Hematopoietic multipotent progenitor cell treated with erythropoietin and hydrocortisone succinate and interleukin-3 and kit ligand, for 6 days (in vitro differentiated cells): ENCODE measurements around the gene BABAM1.

Source experiments
- DNase-seq: peaks from one replicate; pipeline ENCODE4 v3.0.0-alpha.2; 2015

BABAM1 gene

GRCh38 chr19:17324357-17325114, 57.3 kb downstream of the BABAM1 start:
- DNase-seq: no peak

DNA sequence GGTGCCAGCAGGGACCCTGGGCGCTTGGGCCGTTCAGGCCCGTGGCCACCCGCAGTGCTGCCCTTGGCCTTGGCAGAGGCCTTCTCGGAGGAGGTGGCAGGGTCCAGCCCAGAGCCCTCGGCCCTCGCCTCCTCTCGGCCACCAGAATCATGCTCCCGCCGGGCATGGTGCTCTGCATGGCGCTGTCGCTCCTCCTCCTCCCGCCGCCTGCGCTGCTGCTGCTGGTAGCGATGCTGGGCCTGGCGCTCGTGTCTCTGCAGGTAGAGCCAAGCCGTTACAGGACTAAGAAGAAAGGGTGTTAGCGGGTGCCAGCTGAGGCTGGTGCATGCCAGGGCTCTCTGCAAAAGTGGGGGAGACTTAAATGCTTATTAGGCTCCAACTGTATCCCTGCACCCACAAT, 57.9 kb downstream of the BABAM1 start:
- no peak for DNase-seq

DNA sequence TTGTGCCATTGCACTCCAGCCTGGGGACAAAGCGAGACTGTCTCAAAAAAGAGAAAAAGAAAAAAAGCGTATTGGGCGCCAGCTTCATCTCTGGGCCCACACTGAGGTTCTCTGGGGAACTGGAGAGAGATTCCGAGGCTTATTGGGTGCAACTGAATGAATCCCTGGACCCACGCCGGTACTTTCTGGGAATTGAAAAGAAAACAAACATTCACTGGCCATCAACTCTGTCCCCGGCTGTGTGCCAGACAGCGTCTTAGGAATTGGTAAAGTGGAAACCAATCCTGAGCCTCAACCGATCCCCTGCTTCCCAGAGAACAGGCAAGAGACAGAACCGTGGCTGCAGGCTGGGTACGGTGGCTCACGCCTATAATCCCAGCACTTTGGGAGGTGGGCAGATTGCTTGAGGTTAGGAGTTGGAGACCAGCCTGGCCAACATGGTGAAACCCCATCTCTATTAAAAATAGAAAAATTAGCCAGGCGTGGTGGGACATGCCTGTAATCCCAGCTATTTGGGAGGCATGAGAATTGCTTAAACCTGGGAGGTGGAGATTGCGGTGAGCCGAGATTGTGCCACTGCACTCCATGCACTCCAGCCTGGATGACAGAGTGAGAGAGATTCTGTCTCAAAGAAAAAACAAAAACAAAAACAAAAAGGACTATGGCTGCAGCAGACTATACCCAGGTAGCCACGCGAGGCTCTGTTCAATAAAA, 58.8 kb downstream of the BABAM1 start:
- DNase-seq: no peak

DNA sequence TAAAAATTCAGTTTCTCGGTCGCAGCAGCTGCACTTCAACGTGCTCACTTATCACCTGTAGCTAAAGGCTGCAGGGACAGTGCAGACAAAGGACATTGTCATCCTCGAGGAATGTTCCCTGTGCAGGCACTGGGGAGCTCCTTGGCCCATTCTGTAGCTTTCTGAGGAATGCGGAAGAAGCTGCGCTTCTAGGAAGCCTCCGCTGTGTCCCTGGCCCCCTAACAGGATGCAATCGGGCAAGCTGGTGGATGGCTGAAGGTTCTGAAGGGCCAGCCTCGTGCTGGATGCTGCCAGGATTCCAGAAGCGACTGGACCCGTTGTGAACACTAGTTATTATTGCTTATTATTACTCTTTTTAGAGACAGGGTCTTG, 59.3 kb downstream of the BABAM1 start:
- DNase-seq: no peak

DNA sequence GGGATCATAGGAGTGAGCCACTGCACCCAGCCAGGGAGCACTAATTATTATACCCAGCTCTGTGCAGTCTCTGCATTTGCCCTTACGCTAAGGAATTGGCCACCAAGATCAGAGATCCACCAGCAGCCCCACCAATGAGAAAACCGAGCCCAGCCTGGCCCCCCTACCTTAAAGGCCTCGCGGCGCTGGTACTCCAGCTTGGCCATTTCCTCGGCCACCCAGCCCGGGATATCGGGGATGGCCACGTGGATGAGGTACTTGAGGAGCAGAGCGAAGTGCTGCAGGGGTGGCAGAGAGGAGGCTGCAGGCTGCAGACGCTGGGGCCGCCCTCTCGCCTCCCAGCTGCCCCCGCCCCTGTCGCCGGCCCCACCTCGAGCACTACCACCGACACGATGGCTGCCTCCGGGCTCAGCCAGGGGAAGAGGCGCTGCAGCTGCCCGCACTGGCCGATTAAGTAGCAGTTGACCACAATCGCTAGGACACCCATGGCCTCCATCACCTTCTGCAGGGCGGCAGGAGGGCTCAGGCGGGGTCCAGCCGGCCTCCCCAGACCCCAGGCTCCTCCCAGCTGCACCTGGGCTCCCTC, 59.9 kb downstream of the BABAM1 start:
- DNase-seq: no peak

DNA sequence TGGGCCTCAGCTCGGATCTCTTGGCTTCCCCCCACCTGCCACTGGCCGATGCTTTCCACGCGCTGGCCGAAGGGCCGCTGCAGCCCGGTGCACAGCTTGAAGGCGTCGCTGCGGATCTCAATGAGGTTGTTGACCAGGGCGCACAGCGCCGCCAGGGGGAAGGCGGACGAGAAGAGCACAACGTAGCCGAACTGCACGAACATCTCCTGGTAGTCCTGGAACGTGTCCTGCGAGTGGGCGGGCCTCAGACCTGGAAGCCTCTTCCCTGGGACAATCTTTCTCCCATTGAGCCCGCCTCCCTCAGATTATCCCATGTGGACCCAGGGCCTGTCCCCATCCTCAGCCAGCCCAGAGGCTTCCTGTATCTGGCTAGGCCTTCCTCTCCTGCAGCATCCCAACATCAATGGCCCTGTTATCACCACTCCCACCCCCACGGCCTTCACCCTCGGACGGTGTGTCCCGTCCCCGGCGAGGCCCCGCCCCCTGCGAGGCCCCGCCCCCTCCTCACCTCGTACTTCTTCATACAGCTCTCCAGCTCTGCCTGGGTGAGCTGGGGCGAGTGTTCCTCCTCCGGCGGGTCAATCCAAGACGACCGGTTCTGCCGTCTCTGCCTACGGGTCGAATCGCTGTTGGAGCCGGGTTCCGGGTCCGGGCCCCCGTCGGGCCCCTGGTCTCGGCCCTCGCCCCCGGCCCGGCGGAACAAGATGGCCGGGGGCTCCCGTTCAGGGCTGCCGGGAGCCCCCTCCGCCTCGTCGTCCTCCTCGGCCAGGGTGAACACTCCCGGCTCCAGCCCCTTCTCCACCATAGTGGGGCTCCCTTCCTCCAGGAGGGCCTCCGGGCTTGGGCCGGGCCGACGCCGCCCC, 60.6 kb downstream of the BABAM1 start:
- peak; percentile 64 for DNase-seq
